HepG2 (cell line): ENCODE results near the gene ASTN2. TPM values are rescaled to one million over a fixed set of nuclear protein-coding genes. Genes with fewer than 3 reads are reported as not detected.

Experiments
- ATAC-seq: fragments of 200-7000 bp; cut with Tn5 transposase; 3 replicates; pipeline ENCODE4 v1.9.1; 2020; ENCODE audit warnings: mild to moderate bottlenecking, moderate library complexity
- BruUV-seq: library from RNA; stranded (reverse); fragments of 400-500 nt; replicated peaks from 2 replicates; lab custom pipeline; 2021; lab: Mats Ljungman, UMichigan
- CTCF ChIA-PET: fragments of 300-600 bp; formaldehyde crosslinking; extraction: SDS; loops from one replicate; lab custom pipeline; 2021; ENCODE audit warnings: low total read pairs, inconsistent platforms, low intra/inter-chr PET ratio; lab: Yijun Ruan, JAX
- POLR2A ChIA-PET: fragments of 350-600 bp; sonication (Branson Sonifier 250); formaldehyde crosslinking; loops from one replicate; lab custom pipeline; 2020; ENCODE audit warnings: antibody characterized with exemption, inconsistent platforms; lab: Yijun Ruan, JAX
- DNase-seq: peaks from one replicate; pipeline ENCODE4 v3.0.0-alpha.2; 2015; ENCODE audit warnings: low spot score
- FAIRE-seq: peaks from 3 replicates; lab custom pipeline; 2011; peaks lifted over from hg19 to GRCh38; lab: Jason Lieb, UNC
- H2AFZ ChIP-seq: one replicate; pipeline ENCODE4 v1.6.1; 2011; ENCODE audit warnings: low read length, inconsistent platforms
- H3K27ac ChIP-seq: fragments of 300-600 bp; 3 replicates; pipeline ENCODE4 v1.8.0; 2011; ENCODE audit warnings: mixed run types, mild to moderate bottlenecking, mixed read lengths, low read length, inconsistent platforms; ENCODE audit not compliant: insufficient read depth; ENCODE audit errors: extremely low read length
- H3K27me3 ChIP-seq, 2 experiments: fragments of 200-600 bp in 1 of 2; 2 replicates in 1 of 2; 3 replicates in 1 of 2; pipeline versions ENCODE4 v1.6.0 to v1.8.0; 2011; ENCODE audit warnings: low read length in 2 of 2, mild to moderate bottlenecking in 2 of 2, moderate library complexity in 2 of 2, inconsistent platforms in 1 of 2; ENCODE audit not compliant: insufficient read depth in 2 of 2, control insufficient read depth in 1 of 2
- H3K36me3 ChIP-seq, 2 experiments: fragments of 200-600 bp in 1 of 2; replicated peaks in 1 of 2; 2 replicates in 1 of 2; 3 replicates in 1 of 2; pipeline versions ENCODE4 v1.5.1 to v1.8.0; 2011; ENCODE audit warnings: low read length in 2 of 2, inconsistent platforms in 1 of 2; ENCODE audit not compliant: insufficient read depth in 2 of 2, control insufficient read depth in 1 of 2
- H3K4me1 ChIP-seq: 2 replicates; pipeline ENCODE4 v1.5.1; 2012; ENCODE audit warnings: low read length, inconsistent platforms; ENCODE audit not compliant: insufficient read depth
- H3K4me2 ChIP-seq: 2 replicates; pipeline ENCODE4 v1.6.0; 2011; ENCODE audit warnings: low read depth, low read length, inconsistent platforms
- H3K4me3 ChIP-seq, 3 experiments: fragments of 200-600 bp in 1 of 3; sonication (generic), shearing (Covaris generic) in 1 of 3; replicated peaks in 1 of 3; 2 replicates each; pipeline ENCODE4 v1.5.1; 2011 to 2016; ENCODE audit warnings: low read length in 3 of 3, inconsistent platforms in 2 of 3, low read depth in 2 of 3, mild to moderate bottlenecking in 2 of 3, control low read depth in 1 of 3, mixed read lengths in 1 of 3; ENCODE audit not compliant: insufficient read depth in 1 of 3
- H3K79me2 ChIP-seq: one replicate; pipeline ENCODE4 v1.6.1; 2011; ENCODE audit warnings: low read length, inconsistent platforms; ENCODE audit not compliant: insufficient read depth
- H3K9ac ChIP-seq: 2 replicates; pipeline ENCODE4 v1.6.0; 2011; ENCODE audit warnings: mild to moderate bottlenecking, low read depth, low read length, inconsistent platforms; ENCODE audit not compliant: insufficient read depth
- H3K9me3 ChIP-seq: 2 replicates; pipeline ENCODE4 v1.5.1; 2012; ENCODE audit warnings: mild to moderate bottlenecking, low read length
- H4K20me1 ChIP-seq: 2 replicates; pipeline ENCODE4 v1.6.0; 2011; ENCODE audit warnings: inconsistent platforms, mild to moderate bottlenecking, low read length, moderate library complexity; ENCODE audit not compliant: insufficient read depth
- DMAP1 ChIP-seq: IDR thresholded peaks from 2 replicates; pipeline ENCODE4 v1.6.1; 2016
- HOXA7 ChIP-seq: sonication (generic); formaldehyde crosslinking; IDR thresholded peaks from 2 replicates; pipeline ENCODE4 v1.8.1; 2022; ENCODE audit warnings: mild to moderate bottlenecking, missing genetic modification reagents, moderate library complexity
- ISL2 ChIP-seq: sonication (generic); formaldehyde crosslinking; IDR thresholded peaks from 2 replicates; pipeline ENCODE4 v1.5.0; 2020; ENCODE audit warnings: missing genetic modification reagents
- KAT8 ChIP-seq: IDR thresholded peaks from 2 replicates; pipeline ENCODE4 v1.6.1; 2016; ENCODE audit warnings: missing genetic modification reagents, missing compliant biosample characterization
- LBX2 ChIP-seq: sonication (generic); formaldehyde crosslinking; IDR thresholded peaks from 2 replicates; pipeline ENCODE4 v1.5.0; 2020; ENCODE audit warnings: missing genetic modification reagents, mild to moderate bottlenecking, borderline replicate concordance
- MED13 ChIP-seq: sonication (generic); formaldehyde crosslinking; IDR thresholded peaks from 2 replicates; pipeline ENCODE4 v1.5.0; 2020; ENCODE audit warnings: missing genetic modification reagents
- MTA1 ChIP-seq: sonication (generic); formaldehyde crosslinking; IDR thresholded peaks from 2 replicates; pipeline ENCODE4 v1.4.0; 2020; ENCODE audit warnings: missing genetic modification reagents, mild to moderate bottlenecking, borderline replicate concordance
- RARA ChIP-seq: IDR thresholded peaks from 2 replicates; pipeline ENCODE4 v1.6.1; 2016; ENCODE audit warnings: missing genetic modification reagents, missing compliant biosample characterization
- RBM22 ChIP-seq: fragments of 200-400 bp; formaldehyde crosslinking; optimal IDR thresholded peaks from 2 replicates; pipeline ENCODE3; 2017; ENCODE audit warnings: mild to moderate bottlenecking, low read length, moderate library complexity
- SNRNP70 ChIP-seq: fragments of 200-400 bp; formaldehyde crosslinking; IDR thresholded peaks from 2 replicates; pipeline ENCODE4 v1.6.1; 2017; ENCODE audit warnings: mild to moderate bottlenecking, low read depth, low read length, moderate library complexity
- ZBTB8A ChIP-seq: sonication (generic); formaldehyde crosslinking; IDR thresholded peaks from 2 replicates; pipeline ENCODE4 v1.4.0; 2020; ENCODE audit warnings: mild to moderate bottlenecking, low read depth, missing genetic modification reagents, borderline replicate concordance
- ZNF512B ChIP-seq: sonication (generic); formaldehyde crosslinking; IDR thresholded peaks from 2 replicates; pipeline ENCODE4 v1.5.1; 2020; ENCODE audit warnings: missing genetic modification reagents, mild to moderate bottlenecking, borderline replicate concordance
- ZNF547 ChIP-seq: sonication (generic); formaldehyde crosslinking; IDR thresholded peaks from 2 replicates; pipeline ENCODE4 v1.5.1; 2020; ENCODE audit warnings: mild to moderate bottlenecking, missing genetic modification reagents
- ZNF563 ChIP-seq: sonication (generic); formaldehyde crosslinking; IDR thresholded peaks from 2 replicates; pipeline ENCODE4 v1.8.0; 2022; ENCODE audit warnings: mild to moderate bottlenecking, moderate library complexity, missing genetic modification reagents
- ZNF569 ChIP-seq: sonication (generic); formaldehyde crosslinking; IDR thresholded peaks from 2 replicates; pipeline ENCODE4 v1.5.0; 2020; ENCODE audit warnings: mild to moderate bottlenecking, missing genetic modification reagents, moderate library complexity, borderline replicate concordance
- ZNF737 ChIP-seq: sonication (generic); formaldehyde crosslinking; IDR thresholded peaks from 2 replicates; pipeline ENCODE4 v1.5.0; 2020; ENCODE audit warnings: missing genetic modification reagents, mild to moderate bottlenecking, borderline replicate concordance
- WGBS: methylation state at CpG from one replicate; pipeline ENCODE4 v1.1.6; 2017; ENCODE audit warnings: low lambda C conversion rate; 5-methylcytosine and 5-hydroxymethylcytosine counted together
- in situ Hi-C: cut with HindIII; loops from 2 replicates; pipeline ENCODE4 v1.10.0; 2017; ENCODE audit warnings: low pct_unique_long_range_greater_than_20kb; ENCODE audit not compliant: extremely low pct_ligation_motif_present
- intact Hi-C: fragments of 100-400 bp; cut with micrococcal nuclease; formaldehyde crosslinking; loops from one replicate; pipeline ENCODE4 v1.10.0; 2022; ENCODE audit not compliant: unreplicated experiment
- polyA plus RNA-seq, 8 experiments: library from polyadenylated mRNA; depleted of rRNA in 3 of 8; stranded (reverse) in 7 of 8; unstranded in 1 of 8; fragments of >200 nt; fragmentation: Illumina TruSeq in 4 of 8; extraction: Trizol in 4 of 8; gene quantifications; 2 replicates each; pipeline versions ENCODE4 v1.2.1 to v1.2.3, GENCODE V29; 2011 to 2016; ENCODE audit warnings: low read depth in 4 of 8, missing spikeins in 1 of 8, mixed read lengths in 1 of 8; ENCODE audit not compliant: insufficient read depth in 1 of 8
- total RNA-seq, 5 experiments: library from RNA; depleted of rRNA; stranded (reverse); fragments of >200 nt; fragmentation: Illumina TruSeq; extraction: Trizol; gene quantifications; 2 replicates each; pipeline ENCODE4 v1.2.3, GENCODE V29; 2016; ENCODE audit warnings: low read depth in 1 of 5

ASTN2 gene
- total and polyA plus RNA-seq, 2 of the 13 experiments (the other 11 are each of a cell fraction or from before 2014, with no cell fraction given): 5.2 to 13.5 TPM

GRCh38 chr9:116468793-116469527, 945.9 kb downstream of the ASTN2 start:
- no peaks in the 10 kb centered on the region for H3K4me1 ChIP-seq
- H3K27ac ChIP-seq: no peak overlapping the region
- no peaks in the 10 kb centered on the region for H3K9me3 ChIP-seq
- H3K36me3 ChIP-seq: no peaks in the 10 kb centered on the region
- intact Hi-C loops (loop anchor here (10.0 kb wide), 1 partner anchor 134 kb away; no protein-coding TSS in a partner anchor), in situ Hi-C loops (no loop called here)
- H3K4me2 ChIP-seq: no peak overlapping the region
- FAIRE-seq: no peak
- CTCF ChIA-PET: no interaction called here
- TF ChIP-seq MTA1 (CRISPR knock-in tag): no peak
- no peak for TF ChIP-seq ZNF569 (CRISPR knock-in tag)
- no peak for TF ChIP-seq ZNF563 (CRISPR knock-in tag)
- no peak for TF ChIP-seq SNRNP70
- no peak for TF ChIP-seq ZNF547 (CRISPR knock-in tag)
- ATAC-seq: no peak
- no peak overlapping the region for H2AFZ ChIP-seq
- 95% methylated on average over 8 of the region's 8 CpGs for WGBS
- no peak for DNase-seq
- H3K27me3 ChIP-seq: no peaks in the 10 kb centered on the region
- POLR2A ChIA-PET: no interaction called here
- H3K4me3 ChIP-seq: no peak overlapping the region
- H3K9ac ChIP-seq: no peak overlapping the region
- no peaks in the 10 kb centered on the region for H3K79me2 ChIP-seq
- BruUV-seq: no TSS peak
- no peaks in the 10 kb centered on the region for H4K20me1 ChIP-seq

- Histone ChIP-seq H3K4me1 (no peaks in the 10 kb centered on the region), H3K9me3 (no peaks in the 10 kb centered on the region), H3K79me2 (no peaks in the 10 kb centered on the region), H3K27me3 (no peaks in the 10 kb centered on the region), H3K9ac (no peak overlapping the region), H2AFZ (no peak overlapping the region), H3K4me2 (no peak overlapping the region), H3K27ac (no peak overlapping the region), H3K4me3 (no peak overlapping the region), H3K36me3 (no peaks in the 10 kb centered on the region), H4K20me1 (no peaks in the 10 kb centered on the region)
- in situ Hi-C loops: no loop called here
- FAIRE-seq (no peak), ATAC-seq (no peak), DNase-seq (no peak)
- WGBS: 100% methylated on average over 1 of the region's 1 CpG
- ChIA-PET POLR2A (no interaction called here), CTCF (no interaction called here)
- intact Hi-C loops: loop anchor here (10.0 kb wide), 1 partner anchor 134 kb away; no protein-coding TSS in a partner anchor
- BruUV-seq: no TSS peak
- no peak for TF ChIP-seq DMAP1 (CRISPR knock-in tag)
- no peak for TF ChIP-seq RARA (CRISPR knock-in tag)
- no peak for TF ChIP-seq ZBTB8A (CRISPR knock-in tag)
- TF ChIP-seq MED13 (CRISPR knock-in tag): no peak
- no peak for TF ChIP-seq ZNF737 (CRISPR knock-in tag)
- no peak for TF ChIP-seq HOXA7 (CRISPR knock-in tag)
- no peak for TF ChIP-seq KAT8
- no peak for TF ChIP-seq LBX2 (CRISPR knock-in tag)
- no peak for TF ChIP-seq RBM22
- no peak for TF ChIP-seq ZNF512B (CRISPR knock-in tag)
- no peak for TF ChIP-seq ISL2 (CRISPR knock-in tag)
These were observed 946.5 kb downstream of the ASTN2 start for GRCh38 chr9:116468369-116468768.
